Endothelial cell of hepatic sinusoid (primary cell): Measurements from ENCODE around the gene MCC.

ENCODE experiments used
- in situ Hi-C: cut with HindIII; loops from 2 replicates; pipeline ENCODE4 v1.10.0; 2017; ENCODE audit warnings: low sequenced_read_pairs

MCC gene

DNA sequence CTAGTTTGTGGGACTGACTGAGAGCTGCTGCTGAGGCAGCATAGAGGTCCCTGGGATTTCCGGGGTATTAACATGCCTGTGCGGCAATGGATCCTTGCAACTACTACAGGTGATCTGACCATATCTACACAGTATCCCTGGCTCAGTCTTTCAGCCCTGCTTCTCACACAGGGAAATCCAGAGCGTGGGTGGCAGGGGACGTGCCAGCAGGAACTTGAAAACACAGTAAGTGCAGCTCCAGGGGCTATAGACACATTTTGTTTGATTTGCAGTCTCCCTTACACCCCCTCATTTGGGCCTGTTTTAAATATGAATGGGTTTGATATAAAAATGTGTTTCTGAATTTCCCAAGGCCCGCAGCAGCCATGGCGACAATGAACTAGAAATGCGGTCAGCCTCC is 302.2 kb downstream of the MCC start:
- in situ Hi-C loops, result no loop called here

GRCh38 chr5:113183694-113184093 is 304.6 kb downstream of the MCC start:
- in situ Hi-C loops, result no loop called here

- in situ Hi-C loops, result no loop called here
Observed at GRCh38 chr5:113182658-113183344, 305.5 kb downstream of the MCC start.

GRCh38 chr5:113181853-113182490 is 306.3 kb downstream of the MCC start:
- in situ Hi-C loops, result no loop called here

DNA sequence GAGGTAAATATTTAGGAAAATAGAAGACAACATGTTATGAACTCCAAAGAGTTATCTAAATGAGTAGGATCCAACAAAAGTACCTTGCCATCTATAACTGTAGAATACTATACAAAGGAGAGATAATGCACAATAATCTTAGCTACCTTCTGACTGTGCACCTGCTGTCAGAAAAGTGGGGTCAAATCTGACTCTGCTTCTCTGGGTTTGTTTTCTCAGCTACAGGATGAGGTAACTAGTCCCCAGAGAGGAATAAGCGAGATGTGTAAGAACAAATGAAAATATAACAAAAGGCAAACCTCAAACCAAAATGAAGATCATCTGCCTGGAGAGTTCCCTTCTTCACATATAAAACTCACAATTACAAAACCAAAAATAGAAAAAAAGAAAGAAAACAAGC is 306.8 kb downstream of the MCC start:
- in situ Hi-C loops, result no loop called here

- in situ Hi-C loops, result no loop called here
Observed at GRCh38 chr5:113179156-113179555, 309.1 kb downstream of the MCC start.

DNA sequence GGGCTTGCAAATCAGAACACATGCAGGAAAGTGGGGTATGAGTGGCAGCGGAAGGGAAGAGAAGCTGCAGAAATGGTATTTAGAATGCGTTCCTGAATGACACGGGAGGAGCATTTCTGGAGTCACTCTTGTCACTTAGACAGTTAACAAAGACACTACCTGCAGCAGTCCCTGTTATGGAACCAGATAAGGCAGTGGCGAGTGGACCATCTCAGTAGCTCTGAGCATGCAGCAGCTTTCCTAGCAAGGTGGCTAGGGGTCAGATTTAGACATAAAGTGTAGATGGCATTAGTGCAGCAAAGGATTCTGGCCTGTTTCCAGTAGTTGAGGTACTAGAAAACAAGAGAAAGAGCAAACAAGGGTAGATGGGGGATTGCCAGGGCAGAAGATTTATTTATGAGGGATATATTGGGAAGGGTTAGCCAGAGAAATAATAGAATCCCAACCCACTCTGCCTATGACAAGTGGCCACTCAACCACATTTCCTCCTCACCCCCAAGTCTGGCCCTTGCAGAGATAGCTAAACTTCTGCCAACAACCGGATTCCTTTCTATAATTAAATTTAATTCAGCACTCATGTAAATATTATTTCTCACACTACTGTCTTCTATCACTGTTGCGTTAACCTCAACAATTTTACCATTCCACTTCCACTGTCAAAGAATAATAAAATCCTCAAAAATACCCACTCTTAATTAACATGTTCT is 310.0 kb downstream of the MCC start:
- in situ Hi-C loops, result no loop called here

DNA sequence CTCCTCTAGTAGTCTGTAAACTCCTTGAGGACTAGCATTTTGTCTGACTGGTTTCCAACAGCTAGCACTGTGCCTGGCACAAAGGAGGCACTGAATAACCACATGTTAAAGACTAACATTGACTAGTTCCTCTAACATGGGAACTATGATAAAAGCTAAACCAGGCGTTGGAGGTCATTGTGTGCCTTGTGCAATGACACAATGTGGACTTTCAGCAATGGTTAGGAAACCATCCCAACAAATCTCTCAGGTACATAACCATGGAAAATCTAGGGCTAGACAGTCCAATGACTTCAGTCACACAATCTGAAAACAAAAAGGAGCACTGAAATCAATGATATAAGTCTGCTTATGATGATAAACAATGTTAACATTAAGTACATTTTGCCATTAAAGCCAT is 311.0 kb downstream of the MCC start:
- in situ Hi-C loops, result no loop called here

- in situ Hi-C loops, result no loop called here
Observed at GRCh38 chr5:113176734-113177133, 311.5 kb downstream of the MCC start.

GRCh38 chr5:113176196-113176595 is 312.1 kb downstream of the MCC start:
- in situ Hi-C loops, result no loop called here

GRCh38 chr5:113172231-113172826 is 315.9 kb downstream of the MCC start:
- in situ Hi-C loops, result no loop called here

DNA sequence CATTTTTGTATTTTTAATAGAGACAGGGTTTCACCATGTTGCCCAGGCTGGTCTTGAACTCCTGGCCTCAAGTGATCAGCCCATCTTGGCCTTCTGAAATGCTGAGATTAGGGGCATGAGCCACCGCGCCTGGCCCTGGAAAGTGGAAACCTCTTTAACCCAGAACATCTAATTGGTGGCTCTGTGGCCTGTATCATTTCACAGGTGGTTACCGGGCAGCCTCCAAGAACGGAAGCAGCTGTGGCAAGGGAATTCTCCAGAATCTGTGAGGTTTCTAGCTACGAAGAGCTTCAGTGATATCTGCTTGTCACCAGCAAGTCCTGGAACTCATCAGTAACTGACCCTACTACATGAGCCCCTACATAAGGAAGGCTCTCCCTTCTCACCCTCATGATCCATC is 316.7 kb downstream of the MCC start:
- in situ Hi-C loops, result no loop called here

DNA sequence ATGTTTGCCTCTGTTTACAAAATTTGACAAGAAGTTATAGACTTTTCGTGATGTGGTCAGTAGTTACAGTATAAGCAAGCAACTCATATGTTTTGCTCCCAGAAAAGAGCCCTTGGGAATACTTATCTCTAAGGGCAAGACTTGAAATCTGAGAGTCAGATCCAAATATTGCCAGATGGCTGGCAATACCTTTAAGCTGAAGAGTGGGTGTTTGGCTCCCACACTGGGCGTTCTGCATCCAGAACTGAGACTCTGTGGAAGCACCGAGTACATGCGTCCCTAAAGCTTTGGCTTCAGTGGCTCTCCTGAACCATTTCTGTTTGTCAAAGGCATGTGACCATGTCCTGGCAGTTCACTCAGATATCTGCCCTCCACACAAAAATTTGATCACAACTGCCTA is 317.5 kb downstream of the MCC start:
- in situ Hi-C loops, result no loop called here

- in situ Hi-C loops, result no loop called here
Observed at GRCh38 chr5:113169720-113170119, 318.5 kb downstream of the MCC start.

DNA sequence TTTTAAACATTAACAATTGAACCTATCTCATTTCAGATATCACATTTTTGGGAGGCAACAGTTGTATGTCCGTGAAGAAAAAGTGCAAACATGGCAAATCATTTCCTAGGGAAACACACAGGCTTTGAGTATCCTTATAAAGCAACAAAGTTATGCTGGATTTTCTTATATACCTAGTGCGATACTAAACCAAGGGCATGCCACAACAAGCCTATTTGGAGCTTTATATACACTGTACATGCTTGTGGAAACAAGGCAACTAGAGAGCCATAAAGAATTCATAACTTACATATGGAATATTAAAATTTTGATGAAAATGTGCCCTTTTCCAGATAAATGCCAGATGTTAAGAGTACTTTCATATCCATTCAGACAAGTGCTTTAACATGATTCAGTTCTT is 320.3 kb downstream of the MCC start:
- in situ Hi-C loops, result no loop called here

DNA sequence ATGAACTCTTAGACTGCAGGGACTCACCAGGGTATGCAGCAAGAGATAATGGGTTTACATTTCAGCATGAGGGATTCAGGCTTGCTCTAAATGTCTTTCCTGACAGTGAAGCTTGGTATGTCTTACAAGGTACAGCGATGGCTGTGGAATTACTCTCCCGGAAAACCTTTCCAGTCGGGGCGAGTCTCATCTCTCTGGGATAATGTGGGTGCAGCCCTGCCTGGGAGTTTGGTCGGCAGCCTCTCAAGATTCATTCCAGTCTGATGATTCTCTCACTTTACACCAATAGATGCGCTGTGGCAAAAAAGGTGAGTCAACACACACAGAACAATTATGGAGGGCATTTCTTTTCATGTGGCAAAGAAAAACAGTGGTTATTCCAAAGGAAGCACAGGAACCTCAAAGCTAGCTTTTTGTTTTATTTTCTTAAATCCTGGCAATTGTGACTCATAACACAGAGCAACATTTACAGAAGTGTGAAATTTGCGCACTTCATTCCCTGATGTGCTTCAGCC is 321.3 kb downstream of the MCC start:
- in situ Hi-C loops, result no loop called here

GRCh38 chr5:113166261-113166660 is 322.0 kb downstream of the MCC start:
- in situ Hi-C loops, result no loop called here

DNA sequence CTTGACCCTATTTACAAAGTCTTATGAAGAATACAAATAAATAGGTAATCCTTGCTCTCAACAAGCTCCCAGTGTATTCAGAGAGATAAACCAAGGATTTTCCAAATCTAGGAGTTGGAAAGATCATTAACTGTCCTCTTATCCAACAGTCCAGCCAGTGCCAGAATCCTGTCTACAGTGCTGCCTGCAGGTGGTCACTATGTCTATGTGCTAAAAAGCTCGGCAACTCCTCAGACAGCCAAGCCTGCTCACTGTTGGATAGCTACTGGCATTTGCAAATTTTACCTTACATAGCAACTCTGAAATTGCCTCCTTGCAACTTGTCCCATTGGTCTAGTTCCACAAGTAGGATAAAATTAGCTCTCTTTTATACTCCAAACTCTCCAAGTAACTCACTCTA is 324.2 kb downstream of the MCC start:
- in situ Hi-C loops, result no loop called here

- in situ Hi-C loops, result no loop called here
Observed at GRCh38 chr5:113163328-113163727, 324.9 kb downstream of the MCC start.

DNA sequence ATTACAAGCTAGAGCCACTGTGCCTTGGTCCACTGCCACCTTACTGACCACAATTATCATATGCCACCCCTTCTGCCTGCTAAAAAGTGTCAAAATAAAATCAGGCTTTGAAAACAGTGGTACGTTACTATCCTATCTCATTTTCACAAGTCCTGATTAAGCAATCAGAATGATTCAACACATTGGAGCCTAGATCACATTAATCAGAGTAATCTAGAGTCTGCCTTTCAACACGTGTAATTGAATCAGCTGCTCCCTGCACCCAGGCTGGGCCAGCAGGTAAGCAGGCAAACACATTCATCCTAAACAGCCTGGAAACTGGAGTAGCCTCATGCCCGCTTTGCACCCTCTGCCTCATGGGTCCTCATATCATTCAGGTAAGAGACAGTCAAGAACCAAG is 325.5 kb downstream of the MCC start:
- in situ Hi-C loops, result no loop called here

- in situ Hi-C loops, result no loop called here
Observed at GRCh38 chr5:113162208-113162607, 326.0 kb downstream of the MCC start.

GRCh38 chr5:113161806-113162205 is 326.4 kb downstream of the MCC start:
- in situ Hi-C loops, result no loop called here
